GM18870 (cell line): ENCODE results near the gene PAQR8.
A peak's percentile ranks its signal among the peaks of the same experiment; 100 is the strongest.
"Not testable (repeated sequence)": the region's sequence is repeated elsewhere in the genome, so short reads cannot be mapped to it uniquely, and the experiment has no call there.

Experiments
- ATAC-seq: cut with Tn5 transposase; IDR thresholded peaks from one replicate; pipeline ENCODE4 v1.9.1; 2021; ENCODE audit warnings: moderate library complexity; ENCODE audit not compliant: unreplicated experiment

Gene PAQR8

GRCh38 chr6:52405243-52405642, 43.3 kb downstream of the PAQR8 start:
- no peak for ATAC-seq

- peak; percentile 74 for ATAC-seq
Observed at GRCh38 chr6:52407467-52407866, 45.5 kb downstream of the PAQR8 start.

- no peak for ATAC-seq
Observed at GRCh38 chr6:52409499-52409898, 47.5 kb downstream of the PAQR8 start.

GRCh38 chr6:52410979-52411378, 49.0 kb downstream of the PAQR8 start:
- ATAC-seq: no peak

- no peak for ATAC-seq
Observed at GRCh38 chr6:52411911-52412310, 50.0 kb downstream of the PAQR8 start.

- ATAC-seq: no peak
Observed at GRCh38 chr6:52415333-52415732, 53.4 kb downstream of the PAQR8 start.

- ATAC-seq: no peak
Observed at GRCh38 chr6:52415917-52416628, 54.1 kb downstream of the PAQR8 start.

GRCh38 chr6:52416629-52417151, 54.7 kb downstream of the PAQR8 start:
- no peak for ATAC-seq

GRCh38 chr6:52417675-52418111, 55.7 kb downstream of the PAQR8 start:
- ATAC-seq: no peak

GRCh38 chr6:52418606-52419005, 56.7 kb downstream of the PAQR8 start:
- no peak for ATAC-seq

GRCh38 chr6:52419809-52420667, 58.1 kb downstream of the PAQR8 start, which contains the start of gene EFHC1:
TSS of gene EFHC1 (plus strand) at chr6:52420342. CDS start at chr6:52420411, 69 bp downstream.
- ATAC-seq: peak; percentile 90

- no peak for ATAC-seq
Observed at GRCh38 chr6:52420668-52421358, 58.9 kb downstream of the PAQR8 start.

GRCh38 chr6:52422156-52422555, 60.2 kb downstream of the PAQR8 start:
- ATAC-seq: no peak

GRCh38 chr6:52423448-52423847, 61.5 kb downstream of the PAQR8 start:
- no peak for ATAC-seq

GRCh38 chr6:52423971-52424381, 62.0 kb downstream of the PAQR8 start:
- no peak for ATAC-seq

- ATAC-seq: no peak
Observed at GRCh38 chr6:52424513-52424912, 62.6 kb downstream of the PAQR8 start.

GRCh38 chr6:52426667-52427066, 64.7 kb downstream of the PAQR8 start:
- peak; percentile 63 for ATAC-seq

- not testable (repeated sequence) for ATAC-seq
Observed at GRCh38 chr6:52433294-52433693, 71.3 kb downstream of the PAQR8 start.

- no peak for ATAC-seq
Observed at GRCh38 chr6:52435345-52435744, 73.4 kb downstream of the PAQR8 start.

GRCh38 chr6:52438926-52439325, 77.0 kb downstream of the PAQR8 start:
- ATAC-seq: no peak

GRCh38 chr6:52454556-52454955, 92.6 kb downstream of the PAQR8 start:
- no peak for ATAC-seq
